Ovary (tissue), 9 donors: ENCODE measurements around the gene TMEFF2. TPM values are rescaled to one million over a fixed set of nuclear protein-coding genes. Genes with fewer than 3 reads are reported as not detected.

Source experiments
- DNase-seq, 5 donors: peaks; one replicate each; pipeline ENCODE4 v3.0.0-alpha.2; 2019 to 2020
- H3K27ac ChIP-seq, 2 donors: fragments of 200-600 bp; one replicate each; pipeline versions ENCODE4 v1.5.1 to v1.8.0; 2019 to 2022
- H3K27me3 ChIP-seq: fragments of 200-600 bp; one replicate; pipeline ENCODE4 v1.8.0; 2022
- H3K36me3 ChIP-seq: fragments of 200-600 bp; sonication (generic); one replicate; pipeline ENCODE4 v1.5.1; 2019
- H3K4me1 ChIP-seq: one replicate; pipeline ENCODE4 v1.8.1; 2013; ENCODE audit warnings: mild to moderate bottlenecking, moderate library complexity; ENCODE audit not compliant: insufficient read depth
- H3K4me3 ChIP-seq: fragments of 200-600 bp; sonication (generic); one replicate; pipeline ENCODE4 v1.5.1; 2017
- H3K9me3 ChIP-seq, 2 donors: fragments of 200-600 bp in 1 of 2; sonication (generic) in 1 of 2; one replicate each; pipeline versions ENCODE4 v1.5.1 to v1.8.1; 2013 to 2019; ENCODE audit warnings: mild to moderate bottlenecking in 1 of 2, moderate library complexity in 1 of 2
- EP300 ChIP-seq: sonication (generic); formaldehyde crosslinking; IDR thresholded peaks from one replicate; pipeline ENCODE4 v1.6.1; 2017; ENCODE audit warnings: antibody characterized with exemption
- POLR2A ChIP-seq: fragments of 450-650 bp; IDR thresholded peaks from one replicate; pipeline ENCODE4 v1.6.1; 2017; ENCODE audit warnings: antibody characterized with exemption, mild to moderate bottlenecking, moderate library complexity
- WGBS, 3 donors: extraction: QIAGEN DNeasy Blood & Tissue Kit in 1 of 3; methylation state at CpG; one replicate each; pipeline versions ENCODE4 v1.1.5 to v1.1.7; 2013 to 2017; 5-methylcytosine and 5-hydroxymethylcytosine counted together
- intact Hi-C, 4 donors: fragments of 100-400 bp; cut with DNase I; formaldehyde crosslinking; loops; one replicate each; pipeline versions ENCODE4 v1.11.0 to v1.15.1; 2022 to 2023
- polyA plus RNA-seq, 2 donors: library from polyadenylated mRNA; stranded (reverse); fragments of 200-250 nt in 1 of 2; fragments of 350-450 nt in 1 of 2; fragmentation: Illumina TruSeq in 1 of 2; extraction: RNeasy Lipid Tissue Mini Kit (QIAGEN cat#74804) in 1 of 2; gene quantifications; one replicate each; pipeline ENCODE4 v1.2.3, GENCODE V29; 2013 to 2014
- total RNA-seq, 7 donors: library from RNA; depleted of rRNA in 2 of 7; stranded (reverse); fragments of >200 nt in 2 of 7; fragmentation: NEBNext Ultra II Directional in 3 of 7; extraction: Animal tissue kit (Norgen Biotek cat#: 25700) in 3 of 7; gene quantifications; one replicate each; pipeline versions ENCODE4 v1.1.0 to v1.2.4, GENCODE V29; 2016 to 2023
- TF ChIP-seq, protein P1 (sequence below), 3 donors: fragments of 450-650 bp in 2 of 3; fragments of 200-600 bp in 1 of 3; IDR thresholded peaks; one replicate each; pipeline versions ENCODE4 v1.5.1 to v1.8.0; 2016 to 2022; ENCODE audit warnings: antibody characterized with exemption in 3 of 3, mild to moderate bottlenecking in 1 of 3
- donor health status: DM: no; HTN: no; CAD: no; lungs with moderate emphysema.
- donor health status: DM: no; HTN: no; CAD: no.
- donor health status: Bipolar disorder and iron deficiency.
- donor health status: DM: yes; HTN: yes; CAD: no.
- donor health status: DM: no; HTN: no; CAD: no.
- donor health status: DM: yes; HTN: yes; CAD: no.

Gene TMEFF2
- total and polyA plus RNA-seq, 9 donors, result 0.05 to 0.34 (median 0.08) TPM; not detected in 5

DNA sequence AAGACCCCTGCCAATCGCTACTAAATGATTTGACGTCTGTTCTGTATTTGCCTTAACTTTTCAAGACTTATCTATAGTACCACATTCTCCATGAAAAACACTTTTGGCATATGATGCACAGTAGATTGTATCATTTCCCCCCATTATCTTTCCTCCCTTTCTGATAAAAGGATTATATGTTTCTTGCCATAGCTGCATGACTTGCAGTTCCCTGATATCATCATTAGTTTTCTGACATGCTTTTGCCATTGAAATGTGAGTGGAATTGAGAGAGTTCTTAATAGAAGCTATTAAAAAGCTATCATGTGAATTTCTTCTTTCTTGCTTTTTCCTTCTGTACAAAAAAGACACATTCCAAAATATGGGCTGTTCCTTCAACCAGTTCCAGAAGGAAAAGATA is 130.3 kb downstream of the TMEFF2 start:
- intact Hi-C loops, result no loop called here
- Histone ChIP-seq H3K4me1 (no peaks in the 10 kb centered on the region), H3K36me3 (no peaks in the 10 kb centered on the region), H3K27me3 (no peaks in the 10 kb centered on the region), H3K4me3 (no peak overlapping the region), H3K9me3 (no peaks in the 10 kb centered on the region), H3K27ac (no peak overlapping the region)
- TF ChIP-seq POLR2A (no peak), EP300 (no peak)
- TF ChIP-seq, protein P1, sequence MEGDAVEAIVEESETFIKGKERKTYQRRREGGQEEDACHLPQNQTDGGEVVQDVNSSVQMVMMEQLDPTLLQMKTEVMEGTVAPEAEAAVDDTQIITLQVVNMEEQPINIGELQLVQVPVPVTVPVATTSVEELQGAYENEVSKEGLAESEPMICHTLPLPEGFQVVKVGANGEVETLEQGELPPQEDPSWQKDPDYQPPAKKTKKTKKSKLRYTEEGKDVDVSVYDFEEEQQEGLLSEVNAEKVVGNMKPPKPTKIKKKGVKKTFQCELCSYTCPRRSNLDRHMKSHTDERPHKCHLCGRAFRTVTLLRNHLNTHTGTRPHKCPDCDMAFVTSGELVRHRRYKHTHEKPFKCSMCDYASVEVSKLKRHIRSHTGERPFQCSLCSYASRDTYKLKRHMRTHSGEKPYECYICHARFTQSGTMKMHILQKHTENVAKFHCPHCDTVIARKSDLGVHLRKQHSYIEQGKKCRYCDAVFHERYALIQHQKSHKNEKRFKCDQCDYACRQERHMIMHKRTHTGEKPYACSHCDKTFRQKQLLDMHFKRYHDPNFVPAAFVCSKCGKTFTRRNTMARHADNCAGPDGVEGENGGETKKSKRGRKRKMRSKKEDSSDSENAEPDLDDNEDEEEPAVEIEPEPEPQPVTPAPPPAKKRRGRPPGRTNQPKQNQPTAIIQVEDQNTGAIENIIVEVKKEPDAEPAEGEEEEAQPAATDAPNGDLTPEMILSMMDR (IDR thresholded peaks at IDR 0.05), result no peak
- no peak for DNase-seq
- WGBS, 3 donors, result 91 to 96% (median 93%) methylated on average over 2 of the region's 2 CpGs

DNA sequence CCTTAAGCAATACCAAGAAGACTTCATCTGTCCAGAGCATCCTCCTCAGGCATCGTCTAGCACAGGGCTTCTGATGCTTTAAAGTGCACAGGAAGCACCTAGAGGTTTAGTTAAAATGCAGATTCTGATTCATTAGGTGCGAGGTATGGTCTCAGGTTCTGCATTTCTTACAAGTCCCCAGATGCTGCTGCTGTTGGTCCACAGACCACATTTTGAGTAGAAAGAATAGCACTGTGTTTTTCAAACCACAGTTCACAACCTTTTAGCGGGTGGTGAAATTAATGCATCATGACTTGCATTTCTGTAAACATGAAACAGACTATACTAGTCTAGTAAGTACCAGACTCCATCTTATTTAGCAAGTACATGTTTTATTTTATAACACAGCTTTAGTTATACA is 134.6 kb downstream of the TMEFF2 start:
- Histone ChIP-seq H3K27me3 (no peaks in the 10 kb centered on the region), H3K4me1 (no peaks in the 10 kb centered on the region), H3K36me3 (no peaks in the 10 kb centered on the region), H3K27ac (no peak overlapping the region), H3K9me3 (no peaks in the 10 kb centered on the region), H3K4me3 (no peak overlapping the region)
- WGBS, 3 donors, result 82 to 87% (median 84%) methylated on average over 3 of the region's 3 CpGs
- intact Hi-C loops, result no loop called here
- DNase-seq, result no peak
- no peak for TF ChIP-seq POLR2A
- TF ChIP-seq, protein P1 (IDR thresholded peaks at IDR 0.05), result no peak
- no peak for TF ChIP-seq EP300

DNA sequence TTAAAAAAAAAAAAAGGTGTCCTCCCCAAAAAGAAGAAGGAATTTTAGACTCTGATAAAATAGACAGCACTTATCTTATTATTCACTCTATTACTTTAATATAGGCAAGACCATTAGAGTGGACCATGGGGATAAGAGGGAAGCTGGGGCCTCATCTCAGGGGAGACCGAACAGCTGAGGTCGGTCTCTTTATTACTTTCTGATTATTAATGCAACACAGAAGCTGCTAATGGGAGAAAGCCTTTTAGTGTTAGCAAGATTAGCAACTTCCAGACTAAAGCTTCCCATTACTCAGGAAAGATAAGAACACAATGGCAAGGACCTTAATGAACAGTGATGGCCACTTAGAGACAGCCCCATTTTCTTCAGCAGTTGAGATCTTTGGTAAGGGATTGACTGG is 135.5 kb downstream of the TMEFF2 start:
- intact Hi-C loops, result no loop called here
- Histone ChIP-seq H3K9me3 (no peaks in the 10 kb centered on the region), H3K36me3 (no peaks in the 10 kb centered on the region), H3K4me3 (no peak overlapping the region), H3K27ac (no peak overlapping the region), H3K27me3 (no peaks in the 10 kb centered on the region), H3K4me1 (no peaks in the 10 kb centered on the region)
- 92 to 94% (median 93%) methylated on average over 2 of the region's 2 CpGs for WGBS, 3 donors
- TF ChIP-seq, protein P1 (IDR thresholded peaks at IDR 0.05), result no peak
- TF ChIP-seq EP300 (no peak), POLR2A (no peak)
- DNase-seq, result no peak

DNA sequence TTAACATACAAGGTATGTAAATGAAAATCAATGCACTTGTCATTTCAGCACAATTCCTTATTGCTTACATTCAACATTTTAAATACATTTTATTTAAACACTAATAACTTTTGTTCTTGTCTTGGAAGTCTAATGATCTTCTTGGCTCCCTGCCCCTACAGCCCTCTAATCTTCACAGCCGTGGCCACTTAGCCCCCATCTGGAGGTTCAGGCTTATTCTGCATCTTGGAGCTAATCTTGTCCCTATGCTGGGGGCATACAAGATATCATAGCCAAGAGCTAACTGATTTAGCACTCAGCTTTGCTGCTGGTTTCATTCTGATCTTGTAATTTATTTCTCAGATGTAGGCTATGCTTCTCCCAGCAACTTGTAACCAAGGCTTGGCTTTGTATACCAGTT is 140.8 kb downstream of the TMEFF2 start:
- H3K36me3 ChIP-seq, result no peaks in the 10 kb centered on the region
- no peaks in the 10 kb centered on the region for H3K9me3 ChIP-seq
- 29 to 56% (median 47%) methylated on average over 1 of the region's 1 CpG for WGBS, 3 donors
- H3K27ac ChIP-seq, result no peak overlapping the region
- no peaks in the 10 kb centered on the region for H3K27me3 ChIP-seq
- DNase-seq, result no peak
- intact Hi-C loops, result no loop called here
- no peaks in the 10 kb centered on the region for H3K4me1 ChIP-seq
- H3K4me3 ChIP-seq, result no peak overlapping the region
- TF ChIP-seq, protein P1 (IDR thresholded peaks at IDR 0.05), result no peak
- TF ChIP-seq EP300 (no peak), POLR2A (no peak)

DNA sequence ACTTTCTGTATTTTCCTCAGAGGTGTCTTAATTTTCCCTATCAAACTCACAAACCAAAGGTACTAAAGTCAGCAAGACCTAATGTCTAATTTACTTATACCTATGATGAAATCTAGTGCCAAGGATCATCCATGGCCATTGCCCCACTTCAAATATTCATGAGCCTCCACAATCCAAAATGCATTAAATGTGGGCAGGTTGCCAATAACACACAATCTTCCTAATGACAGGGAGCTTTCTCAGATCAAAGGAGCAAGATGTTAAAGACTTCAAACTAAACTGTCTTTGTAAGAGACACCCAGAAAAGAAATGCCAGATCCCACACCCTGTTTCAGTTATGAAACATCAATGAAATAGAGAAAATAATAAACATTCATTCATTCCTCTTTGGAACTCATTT is 143.2 kb downstream of the TMEFF2 start:
- Histone ChIP-seq H3K9me3 (no peaks in the 10 kb centered on the region), H3K4me1 (no peaks in the 10 kb centered on the region), H3K4me3 (no peak overlapping the region), H3K27me3 (no peaks in the 10 kb centered on the region), H3K27ac (no peak overlapping the region), H3K36me3 (no peaks in the 10 kb centered on the region)
- no peak for DNase-seq
- TF ChIP-seq POLR2A (no peak), EP300 (no peak)
- TF ChIP-seq, protein P1 (IDR thresholded peaks at IDR 0.05), result no peak
- intact Hi-C loops, result no loop called here
